Glomerular visceral epithelial cell (primary cell): Measurements from ENCODE around the gene CDK6.
"Not testable (repeated sequence)": the region's sequence is repeated elsewhere in the genome, so short reads cannot be mapped to it uniquely, and the experiment has no call there.

Experiments used
- DNase-seq: peaks from one replicate; pipeline ENCODE4 v3.0.0-alpha.2; 2016; ENCODE audit errors: extremely low spot score

The CDK6 gene

DNA sequence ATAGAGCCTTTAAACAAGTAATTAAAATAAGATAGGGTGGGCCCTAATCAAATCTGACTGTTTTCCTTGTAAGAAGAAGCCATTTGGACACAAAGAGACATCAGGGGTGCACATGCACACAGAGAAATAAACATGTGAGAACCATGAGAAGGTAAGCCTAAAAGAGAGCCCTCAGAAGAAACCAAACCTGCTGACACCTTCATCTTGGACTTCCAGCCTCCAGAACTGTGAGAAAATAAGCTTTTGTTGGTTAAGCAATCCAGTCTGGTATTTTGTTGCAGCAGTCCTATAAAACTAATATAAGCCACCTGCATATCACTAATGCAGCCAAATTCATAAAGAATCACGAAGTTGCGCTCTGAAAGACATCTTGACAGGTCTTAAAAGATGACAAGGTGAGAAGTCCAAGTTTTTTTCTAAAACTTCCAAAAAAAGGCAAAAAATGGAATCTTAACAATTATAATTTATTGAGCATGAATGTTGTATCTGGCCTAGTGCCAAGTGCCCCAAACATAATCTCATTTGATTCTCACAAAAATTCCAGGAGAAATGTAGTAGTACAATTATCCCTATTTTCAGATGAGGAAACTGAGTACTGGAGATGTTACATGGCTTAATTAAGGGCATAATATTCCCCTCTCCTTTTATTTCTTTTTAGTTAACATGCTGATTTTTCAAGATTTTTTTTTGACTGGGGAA lies 211.9 kb downstream of the CDK6 start:
- DNase-seq, result no peak

DNA sequence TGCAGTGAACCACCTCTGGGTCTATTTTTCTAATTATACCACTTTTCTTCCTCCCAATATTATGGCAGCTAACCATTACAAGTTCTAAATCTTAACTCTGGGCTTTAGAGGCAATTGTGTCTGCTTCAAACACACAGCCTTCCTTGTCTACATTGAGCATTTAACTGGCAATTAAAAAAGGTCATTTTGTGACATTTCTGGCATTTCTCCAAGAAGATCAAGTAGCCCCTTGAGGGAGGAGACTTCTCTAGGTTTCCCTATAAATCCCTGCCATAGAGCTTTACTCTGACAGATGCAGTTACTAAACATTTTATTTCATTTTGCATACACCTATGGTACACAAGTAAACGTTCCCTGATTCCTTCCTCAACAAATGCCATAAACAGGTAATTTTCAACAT lies 212.8 kb downstream of the CDK6 start:
- DNase-seq, result no peak

DNA sequence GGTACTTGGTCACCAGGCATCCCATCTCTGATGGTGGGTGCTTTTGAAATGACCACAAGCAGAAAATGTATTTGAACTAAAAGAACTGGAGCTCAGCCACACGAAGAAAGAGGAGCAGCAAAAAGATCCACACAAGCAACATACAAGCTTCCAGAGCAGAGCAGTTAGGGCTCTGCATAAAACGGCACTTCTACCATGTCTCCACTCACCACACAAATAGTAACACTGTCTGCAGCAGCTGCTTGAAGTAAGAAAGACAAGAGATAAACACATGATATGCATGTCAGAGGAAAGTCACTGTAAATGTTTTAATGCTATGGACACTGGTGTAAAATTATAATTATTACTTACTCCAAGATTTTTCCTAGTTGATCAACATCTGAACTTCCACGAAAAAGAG lies 213.7 kb downstream of the CDK6 start:
- no peak for DNase-seq

DNA sequence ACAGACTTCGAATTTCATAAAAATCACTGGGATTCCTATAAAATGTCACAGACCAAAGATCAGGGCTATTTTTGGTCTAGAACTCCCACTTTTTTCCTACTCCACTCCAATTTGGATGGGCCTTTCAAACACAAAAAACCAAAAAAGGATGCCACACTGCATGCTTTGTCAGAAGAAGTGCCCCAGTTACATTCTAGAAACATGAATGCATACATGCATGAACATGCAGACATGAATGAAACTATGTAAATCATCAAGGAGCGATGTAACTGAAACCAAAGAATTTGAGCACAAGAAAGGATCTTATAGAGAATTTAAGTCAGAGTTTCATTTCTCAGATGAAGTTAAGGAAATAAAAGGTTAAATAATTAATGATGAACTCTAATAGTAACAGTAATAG lies 214.3 kb downstream of the CDK6 start:
- DNase-seq, result no peak

DNA sequence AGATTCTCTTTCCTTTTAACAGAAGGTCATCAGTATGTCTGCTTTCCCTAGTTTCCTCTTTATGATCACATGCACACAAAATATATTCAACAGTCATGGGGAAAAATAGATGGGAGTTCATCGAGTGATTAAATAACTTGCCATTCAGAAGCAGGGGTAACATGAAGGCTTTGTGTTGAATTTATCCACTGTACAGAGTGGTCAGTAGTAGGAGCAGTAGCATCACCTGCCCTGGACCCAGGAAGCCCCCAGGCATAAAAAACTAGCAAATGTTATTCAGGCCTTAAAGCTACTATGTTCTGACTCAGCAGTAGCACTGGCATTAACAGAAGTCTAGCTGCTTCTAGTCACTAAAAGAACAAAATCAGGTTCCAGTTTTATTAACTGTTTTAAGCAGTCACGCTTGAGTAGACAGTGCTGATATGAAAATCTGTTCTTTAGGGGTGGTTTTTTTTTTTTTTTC lies 214.8 kb downstream of the CDK6 start:
- DNase-seq, result peak; percentile 34

DNA sequence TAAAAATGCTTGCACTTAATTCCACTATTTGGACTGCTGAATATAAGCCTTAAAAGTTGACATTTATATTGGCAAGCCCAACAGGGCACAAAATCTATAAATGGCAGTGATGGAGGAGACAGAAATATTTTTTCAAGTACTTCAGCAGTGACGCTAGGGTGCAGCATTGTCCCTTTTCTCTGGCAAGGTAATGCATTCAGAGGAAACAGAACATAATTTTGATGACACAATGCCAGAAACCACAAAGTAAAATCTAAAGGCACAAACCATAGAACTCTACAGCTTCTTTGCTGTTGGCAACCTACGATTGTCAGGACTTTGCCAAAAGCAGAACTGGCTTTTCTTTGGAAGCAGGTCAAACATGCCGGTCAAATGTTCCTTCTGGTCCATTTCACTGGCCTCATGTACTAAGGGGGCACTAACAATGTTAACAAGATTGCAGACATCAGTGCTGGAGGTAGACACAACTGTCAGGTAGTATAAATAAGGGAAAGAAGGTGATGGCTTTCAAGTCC lies 215.3 kb downstream of the CDK6 start:
- DNase-seq, result peak; percentile 91

DNA sequence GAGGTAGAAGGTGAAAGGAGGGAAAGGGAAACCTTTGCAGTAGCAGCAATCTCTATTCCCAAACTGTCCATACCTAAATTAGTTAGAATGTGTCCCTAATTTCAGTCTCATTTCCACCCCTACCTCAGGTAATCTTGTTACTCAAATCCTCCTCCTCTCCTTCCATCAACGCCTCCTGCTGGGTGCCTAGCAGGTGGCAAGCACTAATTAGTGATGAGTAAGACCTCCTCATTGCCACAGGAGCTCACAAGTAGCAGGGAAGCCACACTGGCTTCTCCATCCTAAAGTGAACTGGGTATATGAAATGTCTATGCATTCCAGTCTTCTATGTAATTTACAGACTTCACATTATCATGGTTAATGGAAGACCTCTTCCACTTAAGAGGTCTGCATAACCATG lies 220.5 kb downstream of the CDK6 start:
- no peak for DNase-seq

DNA sequence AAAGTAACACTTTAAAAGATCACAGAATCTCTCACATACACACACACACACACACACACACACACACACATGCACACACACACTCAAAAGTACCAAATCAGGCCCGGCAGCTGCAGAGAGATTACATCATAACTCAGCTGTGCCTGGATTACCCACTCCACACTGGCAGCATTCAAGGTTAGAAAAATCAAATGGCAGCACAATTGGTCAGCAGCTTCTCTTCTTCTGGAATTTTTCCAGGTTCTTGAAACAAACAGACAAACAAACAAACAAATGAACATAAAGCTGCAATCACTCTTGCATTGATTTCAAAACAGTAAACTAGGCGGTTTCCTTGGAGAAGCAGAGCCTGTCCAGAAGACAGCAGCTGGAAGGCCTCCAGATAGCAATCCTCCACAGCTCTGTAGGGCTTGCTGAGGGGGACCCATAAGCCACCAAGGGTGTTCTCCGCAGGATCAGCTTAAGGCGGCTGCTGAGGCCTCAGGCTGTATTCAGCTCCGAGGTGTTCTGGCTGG lies 221.7 kb downstream of the CDK6 start:
- DNase-seq, result no peak

DNA sequence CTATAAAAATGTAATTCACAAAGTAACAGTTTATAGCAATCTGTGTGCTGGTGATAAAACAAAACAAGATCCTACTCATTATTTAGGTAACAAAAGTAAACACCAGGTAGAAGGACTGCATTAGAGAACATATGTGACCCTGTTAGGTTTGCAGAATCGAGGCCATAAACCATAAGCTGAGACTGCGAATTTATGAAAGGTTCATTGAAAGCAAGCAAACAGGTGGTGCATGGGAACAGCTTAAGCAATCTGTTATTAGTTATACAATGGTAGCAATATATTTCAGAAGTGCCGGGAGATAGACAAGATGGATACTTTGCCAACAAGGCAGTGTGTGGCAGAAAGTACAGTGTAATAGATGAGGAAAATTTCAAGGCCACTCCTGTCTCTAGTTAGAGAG lies 222.7 kb downstream of the CDK6 start:
- no peak for DNase-seq

DNA sequence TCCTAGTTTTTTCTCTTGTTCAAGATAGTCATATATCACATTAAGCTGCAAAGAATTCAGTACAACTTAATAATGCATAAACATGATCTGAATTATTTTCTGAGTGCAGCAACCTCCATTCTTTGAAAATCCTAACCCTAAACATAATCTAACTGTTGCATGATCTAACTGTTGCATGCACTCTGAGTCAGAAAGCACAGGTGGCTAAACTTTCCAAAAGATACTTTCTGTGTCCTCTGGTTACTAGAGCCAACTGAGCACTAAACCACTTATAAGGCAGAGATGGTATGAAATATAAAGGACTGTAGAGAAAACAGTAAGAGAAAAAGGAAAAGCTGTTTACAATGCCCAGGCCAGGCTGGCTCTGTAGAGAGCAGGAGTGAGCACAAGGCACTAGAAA lies 223.2 kb downstream of the CDK6 start:
- no peak for DNase-seq

DNA sequence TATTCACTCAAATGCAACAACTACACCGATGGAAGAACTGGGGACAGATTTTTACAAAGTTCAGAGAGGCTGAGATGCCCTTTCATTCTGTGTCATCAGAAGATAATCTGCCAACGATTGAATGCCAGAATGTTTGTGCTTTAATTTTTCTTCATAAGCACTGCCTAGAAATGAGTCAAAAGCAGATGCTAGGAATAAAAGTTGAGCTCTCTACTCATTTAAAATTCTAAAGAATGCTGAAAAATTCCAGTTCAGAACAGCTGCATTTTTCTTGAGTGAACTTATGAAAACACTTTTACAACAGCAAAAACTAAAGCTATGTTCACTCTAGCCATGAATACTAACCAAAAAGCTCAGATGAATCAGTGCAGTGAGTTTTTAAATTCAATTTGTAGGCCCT lies 223.9 kb downstream of the CDK6 start:
- DNase-seq, result no peak

DNA sequence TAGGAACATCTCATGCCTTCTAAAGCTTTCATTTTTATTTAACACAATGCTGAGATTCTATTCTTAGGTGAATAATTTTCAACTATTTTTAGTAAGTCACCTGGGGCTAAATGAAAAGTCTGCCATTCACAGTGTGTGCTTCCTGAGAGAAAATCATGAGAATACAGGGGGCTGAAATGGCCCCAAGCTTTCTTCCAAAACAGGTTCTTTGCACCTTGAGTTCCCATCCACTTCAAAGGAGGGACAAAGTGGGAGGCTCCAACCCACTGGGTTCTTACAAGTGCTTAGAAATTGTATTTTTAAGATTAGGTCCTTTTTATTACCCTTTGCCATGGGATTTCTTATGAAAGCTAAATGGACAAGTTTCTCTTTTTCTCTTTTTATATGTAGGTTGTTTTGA lies 224.6 kb downstream of the CDK6 start:
- DNase-seq, result no peak

DNA sequence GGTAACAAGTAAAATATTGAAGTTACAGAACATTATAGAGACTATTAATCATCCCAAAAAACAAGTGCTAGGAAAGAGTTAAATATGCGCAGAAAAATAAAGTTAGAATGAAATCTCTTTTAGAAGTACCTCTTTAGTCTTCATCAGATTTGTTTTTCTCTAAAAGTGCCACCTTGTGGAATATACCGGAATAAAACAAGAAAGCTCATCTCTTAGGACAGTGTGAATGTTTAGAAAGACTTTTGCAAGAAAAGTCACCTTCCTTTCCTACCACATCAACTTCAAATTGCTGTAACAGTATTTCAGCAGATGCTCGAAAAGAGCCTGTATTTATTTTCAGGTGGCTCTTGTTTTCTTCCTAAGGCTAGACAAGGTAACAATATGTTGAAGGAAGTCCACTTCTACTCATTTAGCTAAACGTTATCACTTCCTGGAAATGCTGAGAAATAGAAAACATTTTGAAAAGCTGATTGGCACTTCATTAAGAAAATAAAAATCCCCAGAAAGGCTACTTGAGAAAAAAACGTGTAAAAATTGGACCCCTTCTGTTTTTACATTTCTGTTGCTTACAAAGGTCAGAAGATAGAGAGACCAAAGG lies 226.4 kb downstream of the CDK6 start:
- no peak for DNase-seq

DNA sequence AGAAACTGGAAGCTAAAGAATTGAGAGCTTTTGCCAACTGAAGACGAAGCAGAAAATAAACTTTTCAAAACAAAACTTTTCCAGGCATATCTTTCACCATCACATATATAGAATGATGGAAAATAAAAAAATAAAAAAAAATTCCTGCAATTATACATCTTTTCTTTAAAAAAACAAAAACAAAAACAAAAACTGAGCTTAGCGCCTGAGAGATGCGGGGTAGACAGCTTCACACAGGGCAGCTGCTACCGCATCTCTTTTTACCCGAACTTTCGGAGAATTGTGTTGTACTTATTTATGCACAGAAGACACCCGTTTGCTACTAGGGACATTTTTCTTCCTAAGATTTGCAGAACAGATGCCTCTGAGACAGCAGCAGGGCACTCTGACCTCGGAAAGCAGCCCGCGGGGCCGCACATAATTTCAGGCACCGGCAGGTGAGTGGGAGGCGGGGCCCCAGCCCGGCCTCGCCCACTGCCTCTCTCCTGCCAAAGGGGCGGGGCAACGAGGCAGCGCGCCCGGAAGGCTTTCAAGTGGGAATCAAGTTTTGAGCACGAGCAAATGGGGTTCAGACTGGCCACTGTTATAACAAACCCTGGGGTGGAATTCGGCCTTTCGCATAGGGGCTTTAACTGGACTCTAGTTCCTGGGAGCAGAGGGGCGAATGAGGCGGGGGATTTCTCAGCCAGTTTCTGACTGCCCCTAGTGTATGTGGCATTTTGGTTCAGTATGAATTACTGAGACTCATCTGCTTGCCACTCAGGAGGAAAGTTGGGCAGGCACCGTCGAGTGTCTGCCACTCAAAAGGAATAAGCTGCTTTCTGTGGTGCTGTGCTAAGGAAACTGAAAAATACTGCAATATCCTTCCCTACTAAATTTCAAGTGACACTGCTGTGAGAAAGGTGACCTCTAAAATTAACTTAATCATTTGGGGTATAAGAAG lies 227.7 kb downstream of the CDK6 start:
- DNase-seq, result no peak

DNA sequence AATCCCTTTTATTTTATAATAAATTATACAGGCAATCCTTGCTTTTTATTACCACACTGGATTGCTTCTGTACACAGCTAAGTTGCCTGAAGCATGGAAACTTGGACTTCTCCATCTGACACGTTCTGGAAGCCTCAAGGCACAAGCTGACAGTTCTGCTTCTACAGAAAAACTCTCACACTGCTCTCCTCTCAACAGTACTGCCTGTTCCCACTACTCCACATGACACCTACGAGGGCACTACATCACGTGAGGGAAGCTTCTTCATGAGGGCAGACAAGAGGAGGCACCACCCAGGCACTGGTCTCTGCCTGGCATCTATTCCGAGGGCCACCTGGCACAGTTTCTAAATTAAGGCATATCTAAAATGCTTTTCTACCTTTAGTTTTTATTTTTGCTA lies 229.4 kb downstream of the CDK6 start:
- DNase-seq, result no peak

DNA sequence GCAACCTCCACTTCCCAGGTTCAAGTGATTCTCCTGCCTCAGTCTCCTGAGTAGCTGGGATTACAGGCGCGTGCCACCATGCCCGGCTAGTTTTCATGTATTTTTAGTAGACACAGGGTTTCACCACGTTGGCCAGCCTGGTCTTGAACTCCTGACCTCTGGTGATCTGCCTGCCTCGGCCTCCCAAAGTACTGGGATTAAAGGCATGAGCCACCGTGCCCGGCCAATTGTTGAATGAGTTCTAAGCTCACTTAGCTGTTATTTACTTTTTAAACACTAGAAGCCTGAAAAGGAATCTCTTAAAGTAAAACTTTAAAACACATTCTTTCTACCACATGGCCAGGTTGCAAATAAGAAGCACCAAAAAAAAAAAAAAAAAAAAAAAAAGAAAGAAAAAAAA lies 231.9 kb downstream of the CDK6 start:
- DNase-seq, result not testable (repeated sequence)

DNA sequence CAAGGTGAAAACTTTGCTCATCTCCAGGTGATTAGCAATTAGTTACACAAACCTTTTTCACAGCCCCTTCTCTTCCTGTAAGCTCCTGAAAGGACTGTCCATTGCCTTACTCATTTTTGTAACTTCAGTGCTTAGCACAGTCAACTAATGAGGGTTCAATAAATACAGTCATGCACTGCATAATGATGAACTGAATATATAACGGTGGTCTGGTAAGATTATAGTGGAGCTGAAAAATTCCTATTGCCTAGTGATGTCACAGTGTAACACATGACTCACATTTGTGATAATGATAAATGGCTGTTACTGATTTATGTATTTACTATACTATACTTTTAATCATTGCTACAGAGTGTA lies 233.3 kb downstream of the CDK6 start:
- DNase-seq, result no peak

DNA sequence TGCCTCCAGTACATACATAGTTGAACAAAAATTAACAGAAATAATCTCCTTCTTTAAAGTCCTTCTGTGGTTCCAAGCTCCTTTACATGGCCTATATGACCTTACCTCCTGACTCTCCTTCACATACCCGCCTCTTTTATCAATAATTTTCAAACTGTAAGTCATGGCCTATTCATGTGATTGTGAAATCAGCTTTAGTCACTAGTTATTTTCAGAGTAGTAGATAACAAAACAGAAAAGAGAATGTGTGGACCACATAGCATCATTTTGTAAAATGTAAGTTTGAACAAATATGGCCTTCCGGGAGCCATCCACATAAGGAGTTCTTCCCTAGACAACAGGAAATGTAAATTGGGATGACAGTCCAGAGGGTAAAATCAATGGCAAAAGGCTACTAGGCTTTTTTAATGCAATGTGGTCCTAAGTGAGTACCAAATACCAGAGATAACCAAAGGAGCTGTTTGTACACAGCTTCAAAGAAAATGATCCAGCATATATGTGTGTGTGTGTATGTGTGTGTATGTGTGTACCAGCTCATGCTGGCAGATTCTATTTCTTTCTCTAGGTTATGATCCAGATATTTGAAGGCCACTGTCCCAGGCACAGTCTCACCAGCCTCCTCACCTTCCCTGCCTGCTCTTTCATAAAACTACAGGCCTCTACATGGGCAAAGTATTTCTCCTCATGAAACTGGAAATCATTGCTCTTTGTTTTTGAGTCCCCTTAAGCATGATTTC lies 233.9 kb downstream of the CDK6 start:
- no peak for DNase-seq

DNA sequence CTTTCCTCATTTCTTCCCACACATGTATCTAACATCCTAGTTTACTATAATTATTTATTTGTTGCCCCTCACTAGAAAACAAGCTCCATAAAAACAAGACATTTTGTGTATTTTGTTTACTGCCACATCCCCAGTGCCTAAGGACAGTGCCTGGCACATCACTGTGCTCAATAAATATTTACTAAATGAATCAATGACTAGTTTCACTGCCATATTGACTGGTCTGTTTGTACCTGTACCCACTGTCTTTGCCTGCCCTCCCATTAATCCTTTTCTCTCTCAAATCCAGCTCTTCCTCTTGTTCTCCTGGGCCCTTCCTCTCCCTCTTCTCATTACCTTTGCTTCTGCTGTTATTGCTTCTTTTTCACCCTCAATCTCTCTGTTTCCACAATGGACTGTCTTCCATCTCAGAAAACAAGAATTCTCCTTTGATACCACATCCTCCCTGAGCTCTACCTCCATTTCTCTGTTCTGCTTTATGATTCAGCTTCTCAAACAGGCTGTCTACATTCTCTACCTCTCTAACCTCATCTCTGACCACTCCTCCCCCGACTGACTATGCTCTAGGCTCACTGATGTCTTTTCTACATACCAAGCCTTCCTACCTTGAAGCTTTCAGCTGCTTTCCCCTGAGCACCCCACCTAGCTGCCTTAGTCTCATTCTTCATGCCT lies 237.9 kb downstream of the CDK6 start:
- DNase-seq, result no peak

DNA sequence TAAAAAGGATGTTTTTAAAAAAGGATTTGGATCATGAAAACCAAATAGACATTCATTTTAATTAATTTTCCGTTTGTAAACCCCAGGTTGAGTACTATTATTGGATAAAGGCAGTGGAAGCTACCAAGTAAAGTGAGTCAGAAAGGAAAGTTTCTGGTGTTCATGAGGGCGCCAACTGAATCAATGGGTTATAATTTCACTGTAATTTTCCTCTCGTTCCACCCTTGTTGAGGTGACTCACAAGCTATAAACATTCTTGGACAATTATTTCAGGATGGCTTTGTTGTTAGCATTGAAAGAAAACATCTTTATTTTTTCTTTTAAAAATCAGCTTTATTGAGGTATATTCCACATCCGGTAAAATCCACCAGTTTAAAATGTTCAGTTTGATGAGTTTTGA lies 241.1 kb downstream of the CDK6 start:
- no peak for DNase-seq

DNA sequence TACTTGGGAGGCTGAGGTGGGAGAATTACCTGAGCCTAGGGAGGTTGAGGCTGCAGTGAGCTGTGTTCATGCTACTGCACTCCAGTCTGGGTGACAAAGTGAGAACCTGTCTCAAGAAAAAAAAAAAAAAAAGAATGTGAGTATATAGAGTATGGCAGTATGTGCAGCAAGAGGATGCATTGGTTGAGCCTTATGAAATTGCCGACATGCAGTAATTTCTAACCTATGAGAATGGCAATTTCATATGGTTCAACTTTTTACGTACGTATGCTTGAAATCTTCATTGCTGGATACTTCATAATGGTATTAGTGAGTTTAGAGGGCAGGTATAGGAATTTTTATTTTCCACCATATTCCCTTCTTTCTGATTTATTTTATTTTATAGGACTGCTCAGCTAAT lies 241.6 kb downstream of the CDK6 start:
- no peak for DNase-seq
